Measurements from ENCODE around the gene IL6ST. TPM values are rescaled to one million over a fixed set of nuclear protein-coding genes. Genes with fewer than 3 reads are reported as not detected.

IL6ST gene
- total and polyA plus RNA-seq, 5 donors, result 40.5 to 238 (median 211) TPM

GRCh38 chr5:55907927-55908326 is 86.8 kb downstream of the IL6ST start:
- Histone ChIP-seq H3K27ac (ENCODE audit: low read length) (no peak overlapping the region), H3K9me3 (ENCODE audit: control insufficient read depth, low read length) (no peaks in the 10 kb centered on the region), H3K4me3 (ENCODE audit: low read length) (no peak overlapping the region), H3K27me3 (ENCODE audit: control insufficient read depth, insufficient read depth) (no peaks in the 10 kb centered on the region), H3K4me1 (ENCODE audit: control insufficient read depth, insufficient read depth, low read length) (no peaks in the 10 kb centered on the region)
- DNase-seq (no peak), ATAC-seq (no peak)
- intact Hi-C loops (cut with DNase I), result no loop called here
- 95% methylated on average over 7 of the region's 7 CpGs for WGBS

- intact Hi-C loops (cut with DNase I), result no loop called here
- H3K9me3 ChIP-seq (ENCODE audit: control insufficient read depth, low read length), result no peaks in the 10 kb centered on the region
- ATAC-seq (no peak), DNase-seq (no peak)
- WGBS, result 69% methylated on average over 4 of the region's 4 CpGs
- no peaks in the 10 kb centered on the region for H3K4me1 ChIP-seq (ENCODE audit: control insufficient read depth, insufficient read depth, low read length)
- no peaks in the 10 kb centered on the region for H3K27me3 ChIP-seq (ENCODE audit: control insufficient read depth, insufficient read depth)
- H3K27ac ChIP-seq (ENCODE audit: low read length), result no peak overlapping the region
- no peak overlapping the region for H3K4me3 ChIP-seq (ENCODE audit: low read length)
Measured at GRCh38 chr5:55905251-55905650, 89.5 kb downstream of the IL6ST start.

- Histone ChIP-seq H3K27ac (ENCODE audit: low read length) (no peak overlapping the region), H3K4me1 (ENCODE audit: control insufficient read depth, insufficient read depth, low read length) (no peaks in the 10 kb centered on the region), H3K9me3 (ENCODE audit: control insufficient read depth, low read length) (no peaks in the 10 kb centered on the region), H3K4me3 (ENCODE audit: low read length) (no peak overlapping the region), H3K27me3 (ENCODE audit: control insufficient read depth, insufficient read depth) (no peaks in the 10 kb centered on the region)
- peak; percentile 89 to 94 for ATAC-seq
- peak; percentile 68 to 87 (median 78) for DNase-seq
- WGBS, result 67% methylated on average over 3 of the region's 3 CpGs
- intact Hi-C loops (cut with DNase I), result no loop called here
Measured at GRCh38 chr5:55904152-55904551, 90.6 kb downstream of the IL6ST start.

GRCh38 chr5:55903121-55903701 is 91.6 kb downstream of the IL6ST start:
- Histone ChIP-seq H3K27ac (ENCODE audit: low read length) (no peak overlapping the region), H3K9me3 (ENCODE audit: control insufficient read depth, low read length) (no peaks in the 10 kb centered on the region), H3K4me3 (ENCODE audit: low read length) (no peak overlapping the region), H3K4me1 (ENCODE audit: control insufficient read depth, insufficient read depth, low read length) (no peaks in the 10 kb centered on the region), H3K27me3 (ENCODE audit: control insufficient read depth, insufficient read depth) (no peaks in the 10 kb centered on the region)
- intact Hi-C loops (cut with DNase I), result no loop called here
- ATAC-seq (peak in 1 of 2 donors; percentile 64), DNase-seq (peak; percentile 41 to 65 (median 62))
- WGBS, result 84% methylated on average over 19 of the region's 19 CpGs

- no peaks in the 10 kb centered on the region for H3K9me3 ChIP-seq (ENCODE audit: control insufficient read depth, low read length)
- no peak overlapping the region for H3K4me3 ChIP-seq (ENCODE audit: low read length)
- ATAC-seq, result no peak
- no peak overlapping the region for H3K27ac ChIP-seq (ENCODE audit: low read length)
- intact Hi-C loops (cut with DNase I), result no loop called here
- no peaks in the 10 kb centered on the region for H3K27me3 ChIP-seq (ENCODE audit: control insufficient read depth, insufficient read depth)
- no peaks in the 10 kb centered on the region for H3K4me1 ChIP-seq (ENCODE audit: control insufficient read depth, insufficient read depth, low read length)
- no peak for DNase-seq
- WGBS, result 84% methylated on average over 5 of the region's 5 CpGs
Measured at GRCh38 chr5:55902696-55903095, 92.1 kb downstream of the IL6ST start.

- intact Hi-C loops (cut with DNase I), result no loop called here
- DNase-seq, result no peak
- ATAC-seq, result no peak
- Histone ChIP-seq H3K4me3 (ENCODE audit: low read length) (no peak overlapping the region), H3K9me3 (ENCODE audit: control insufficient read depth, low read length) (no peaks in the 10 kb centered on the region), H3K27me3 (ENCODE audit: control insufficient read depth, insufficient read depth) (no peaks in the 10 kb centered on the region), H3K27ac (ENCODE audit: low read length) (no peak overlapping the region), H3K4me1 (ENCODE audit: control insufficient read depth, insufficient read depth, low read length) (no peaks in the 10 kb centered on the region)
Measured at GRCh38 chr5:55900776-55901175, 94.0 kb downstream of the IL6ST start.

- intact Hi-C loops (cut with DNase I), result no loop called here
Measured at GRCh38 chr5:55900068-55900467, 94.7 kb downstream of the IL6ST start.

GRCh38 chr5:55899344-55899743 is 95.4 kb downstream of the IL6ST start:
- Histone ChIP-seq H3K27ac (ENCODE audit: low read length) (no peak overlapping the region), H3K9me3 (ENCODE audit: control insufficient read depth, low read length) (no peaks in the 10 kb centered on the region), H3K4me1 (ENCODE audit: control insufficient read depth, insufficient read depth, low read length) (no peaks in the 10 kb centered on the region), H3K27me3 (ENCODE audit: control insufficient read depth, insufficient read depth) (no peaks in the 10 kb centered on the region), H3K4me3 (ENCODE audit: low read length) (no peak overlapping the region)
- ATAC-seq (no peak), DNase-seq (no peak)
- intact Hi-C loops (cut with DNase I), result no loop called here
- WGBS, result 86% methylated on average over 6 of the region's 6 CpGs

More at GRCh38 chr5:55900068-55900467, 94.7 kb downstream of the IL6ST start:
- Histone ChIP-seq H3K9me3 (ENCODE audit: control insufficient read depth, low read length) (no peaks in the 10 kb centered on the region), H3K4me1 (ENCODE audit: control insufficient read depth, insufficient read depth, low read length) (no peaks in the 10 kb centered on the region), H3K27me3 (ENCODE audit: control insufficient read depth, insufficient read depth) (no peaks in the 10 kb centered on the region), H3K4me3 (ENCODE audit: low read length) (no peak overlapping the region), H3K27ac (ENCODE audit: low read length) (no peak overlapping the region)
- ATAC-seq, result no peak
- DNase-seq, result no peak
- WGBS, result 94% methylated on average over 1 of the region's 1 CpG

GRCh38 chr5:55897905-55898304 is 96.9 kb downstream of the IL6ST start:
- Histone ChIP-seq H3K9me3 (ENCODE audit: control insufficient read depth, low read length) (no peaks in the 10 kb centered on the region), H3K27ac (ENCODE audit: low read length) (no peak overlapping the region), H3K4me3 (ENCODE audit: low read length) (no peak overlapping the region), H3K4me1 (ENCODE audit: control insufficient read depth, insufficient read depth, low read length) (no peaks in the 10 kb centered on the region), H3K27me3 (ENCODE audit: control insufficient read depth, insufficient read depth) (no peaks in the 10 kb centered on the region)
- ATAC-seq, result peak in 1 of 2 donors; percentile 52
- DNase-seq, result peak; percentile 52 to 71 (median 58)
- intact Hi-C loops (cut with DNase I), result no loop called here
- 61% methylated on average over 14 of the region's 14 CpGs for WGBS

- Histone ChIP-seq H3K9me3 (ENCODE audit: control insufficient read depth, low read length) (no peaks in the 10 kb centered on the region), H3K27me3 (ENCODE audit: control insufficient read depth, insufficient read depth) (no peaks in the 10 kb centered on the region), H3K4me1 (ENCODE audit: control insufficient read depth, insufficient read depth, low read length) (no peaks in the 10 kb centered on the region), H3K27ac (ENCODE audit: low read length) (no peak overlapping the region), H3K4me3 (ENCODE audit: low read length) (no peak overlapping the region)
- DNase-seq (no peak), ATAC-seq (no peak)
- intact Hi-C loops (cut with DNase I), result no loop called here
- WGBS, result 81% methylated on average over 8 of the region's 8 CpGs
Measured at GRCh38 chr5:55897206-55897894, 97.4 kb downstream of the IL6ST start.

GRCh38 chr5:55896663-55897062 is 98.1 kb downstream of the IL6ST start:
- Histone ChIP-seq H3K27ac (ENCODE audit: low read length) (no peak overlapping the region), H3K27me3 (ENCODE audit: control insufficient read depth, insufficient read depth) (no peaks in the 10 kb centered on the region), H3K4me3 (ENCODE audit: low read length) (no peak overlapping the region), H3K9me3 (ENCODE audit: control insufficient read depth, low read length) (no peaks in the 10 kb centered on the region), H3K4me1 (ENCODE audit: control insufficient read depth, insufficient read depth, low read length) (no peaks in the 10 kb centered on the region)
- DNase-seq, result no peak
- no peak for ATAC-seq
- intact Hi-C loops (cut with DNase I), result no loop called here
- WGBS, result 61% methylated on average over 2 of the region's 2 CpGs

All from right cardiac atrium (tissue), 5 donors.